GM19467 (cell line): ENCODE results near the gene TRAPPC6A.

Experiments
- ATAC-seq: cut with Tn5 transposase; IDR thresholded peaks from one replicate; pipeline ENCODE4 v1.9.1; 2021; ENCODE audit warnings: mild to moderate bottlenecking, moderate library complexity; ENCODE audit not compliant: unreplicated experiment

Gene TRAPPC6A

DNA sequence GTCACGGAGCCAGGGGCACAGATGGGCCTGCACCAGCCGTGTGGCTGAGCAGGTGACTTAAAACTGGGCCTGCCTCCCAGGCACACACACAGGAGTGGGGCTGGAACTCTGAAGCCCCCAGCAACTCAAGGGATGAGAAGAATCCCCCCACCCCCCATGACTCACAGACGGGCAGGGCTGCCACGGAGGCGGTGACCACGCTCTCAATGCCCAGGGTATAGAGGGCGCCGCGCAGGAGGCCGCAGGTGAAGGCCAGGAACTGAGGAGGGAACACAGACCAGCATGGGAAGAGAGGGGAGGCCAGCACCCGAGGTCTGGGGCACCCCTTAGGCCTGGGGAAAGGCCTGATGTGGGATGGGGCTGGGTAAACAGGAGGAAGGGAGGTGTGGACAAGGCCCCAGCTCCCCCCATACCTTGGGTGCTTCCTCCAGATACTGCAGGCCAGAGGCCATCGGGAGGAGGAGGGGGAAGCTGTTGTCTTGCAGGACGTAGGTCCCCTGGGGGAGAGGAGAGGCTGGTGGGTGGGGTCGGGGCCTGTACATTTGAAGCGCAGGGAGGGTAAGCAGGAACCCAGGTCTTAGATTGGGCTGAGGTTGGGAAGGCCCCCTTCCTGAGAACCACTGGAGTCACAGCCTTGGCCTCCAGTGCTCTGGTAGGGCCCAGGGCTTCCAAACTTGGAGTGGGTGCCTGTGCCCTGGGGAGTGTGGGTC is 14.1 kb downstream of the TRAPPC6A start:
- peak; percentile 10 for ATAC-seq

DNA sequence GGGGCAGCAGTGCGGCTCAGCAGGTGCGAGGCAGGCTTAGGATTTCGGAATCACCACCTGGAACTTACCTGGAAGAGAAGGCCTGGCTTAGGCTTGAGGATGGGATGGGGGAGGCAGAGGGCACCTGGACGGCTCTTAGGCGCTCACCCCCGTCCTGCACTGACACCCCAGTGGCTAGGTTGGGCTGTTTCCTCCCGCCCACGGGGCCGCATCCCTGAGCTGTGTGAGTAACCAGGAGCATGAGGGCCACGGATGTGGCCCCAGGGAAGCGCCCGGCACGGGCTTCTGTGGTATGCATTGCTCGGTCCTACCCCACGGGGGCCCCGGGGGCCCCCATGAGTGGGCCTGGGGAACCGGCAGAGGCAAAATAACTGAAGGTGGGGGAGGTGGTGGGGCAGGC is 14.9 kb downstream of the TRAPPC6A start:
- ATAC-seq = no peak

DNA sequence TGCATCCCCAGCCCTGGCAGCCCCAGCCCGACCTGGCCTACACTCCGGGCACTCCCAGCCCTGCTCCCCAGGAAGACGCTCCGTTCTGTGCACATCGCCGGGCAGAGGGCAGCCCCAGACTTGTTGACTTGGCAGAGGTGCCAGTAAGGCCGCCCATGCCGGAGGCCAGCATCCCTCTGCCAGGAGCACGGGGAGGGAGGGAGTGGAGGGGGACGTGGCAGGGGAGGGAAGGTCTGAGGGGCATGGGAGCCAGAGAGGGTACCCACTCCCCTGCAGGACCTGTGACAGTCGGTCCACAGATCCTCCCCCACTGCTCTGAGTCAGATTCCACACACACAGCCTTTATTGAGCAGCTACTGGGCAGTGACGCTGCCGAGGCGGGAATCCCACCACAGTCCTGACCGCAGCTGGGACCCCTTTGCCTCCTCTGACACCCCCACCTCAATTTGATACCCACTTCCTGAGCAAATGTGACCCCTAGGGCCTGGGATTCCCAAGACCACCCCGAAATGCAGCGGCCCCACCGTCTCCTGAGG is 15.4 kb downstream of the TRAPPC6A start:
- ATAC-seq = no peak

- ATAC-seq = no peak
Measured at GRCh38 chr19:45161738-45162607, 16.1 kb downstream of the TRAPPC6A start.

DNA sequence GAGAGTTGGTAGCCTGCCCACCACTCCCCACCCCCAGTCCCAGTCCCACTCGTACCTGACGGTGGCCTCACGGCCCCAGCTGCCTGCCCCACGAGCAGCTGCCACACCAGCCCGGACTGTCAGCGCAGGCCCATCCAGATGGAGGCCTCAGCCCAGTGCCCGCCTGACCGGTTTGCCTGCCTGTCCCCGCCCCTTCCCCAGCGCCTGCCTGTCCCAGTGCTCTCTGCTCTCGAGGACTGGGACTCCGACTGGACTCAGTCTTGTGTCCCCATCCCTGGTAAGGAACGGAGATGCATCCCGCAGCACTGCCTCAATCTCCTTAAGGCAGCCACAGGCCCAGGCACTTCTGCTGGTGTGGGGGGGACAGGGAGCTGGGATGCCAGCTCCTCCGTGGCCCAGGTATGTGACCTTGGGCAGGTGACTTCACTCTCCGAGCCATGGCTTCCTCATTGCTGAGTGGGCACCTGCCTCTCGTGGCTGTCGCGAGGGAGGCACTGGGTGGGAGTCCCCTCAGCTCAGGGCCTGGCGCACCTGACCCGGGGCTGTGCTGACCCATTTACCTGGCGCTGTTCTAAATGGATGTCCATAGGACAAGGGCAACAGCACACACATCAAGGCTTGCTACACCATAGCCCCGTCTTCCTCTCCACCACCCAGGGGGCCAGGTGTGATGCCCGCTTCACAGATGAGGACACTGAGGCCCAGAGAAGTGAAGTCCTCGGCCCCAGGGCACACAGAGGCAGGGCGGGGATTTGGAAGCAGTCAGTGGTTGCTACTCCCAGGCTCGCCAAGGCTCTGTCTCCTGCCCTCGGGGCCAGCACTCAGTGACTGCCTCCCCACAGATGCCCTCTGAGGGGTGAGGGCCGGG is 16.9 kb downstream of the TRAPPC6A start, which contains the start of gene NKPD1:
TSS of gene NKPD1 (minus strand) at position 113 of the 868 bp plus-strand sequence. CDS start 832 bp downstream, outside the sequence.
- ATAC-seq = no peak

- no peak for ATAC-seq
Measured at GRCh38 chr19:45159971-45160324, 18.1 kb downstream of the TRAPPC6A start.

- no peak for ATAC-seq
Measured at GRCh38 chr19:45159210-45159970, 18.6 kb downstream of the TRAPPC6A start.

DNA sequence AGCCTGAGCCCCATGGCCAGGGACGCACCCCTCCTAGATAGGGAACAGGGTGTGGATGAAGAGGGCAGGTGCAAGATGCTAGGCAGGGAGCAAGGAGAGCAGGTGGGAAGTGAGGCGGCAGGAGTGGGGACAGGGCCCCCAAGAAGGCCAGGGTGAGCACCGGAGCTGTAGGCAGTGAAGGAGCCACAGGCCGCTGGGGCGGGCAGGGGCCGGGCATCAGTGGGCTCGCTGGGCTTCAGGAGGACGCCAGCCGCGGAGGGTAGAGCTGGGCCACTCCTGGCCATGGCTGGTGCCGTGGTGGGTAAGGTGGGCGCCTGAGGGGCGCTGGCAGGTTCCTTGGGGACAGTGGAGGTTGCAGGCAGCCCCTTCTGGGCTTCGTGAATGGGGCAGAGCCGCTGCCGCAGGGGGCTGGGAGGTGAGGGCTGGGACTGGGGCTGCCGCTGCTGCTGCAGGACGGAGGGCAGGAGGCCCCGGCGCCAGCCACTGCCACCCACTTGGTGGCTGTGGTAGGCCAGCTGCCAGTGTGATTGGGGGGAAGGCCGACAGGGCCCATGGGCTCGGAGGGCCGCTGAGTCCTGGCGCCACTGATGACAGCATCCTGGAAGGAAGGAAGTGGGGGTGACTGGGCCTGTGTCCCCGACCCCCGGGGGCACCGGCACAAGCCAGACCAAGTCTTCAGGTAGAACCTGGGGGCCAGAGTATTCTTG is 19.4 kb downstream of the TRAPPC6A start:
- ATAC-seq = no peak

DNA sequence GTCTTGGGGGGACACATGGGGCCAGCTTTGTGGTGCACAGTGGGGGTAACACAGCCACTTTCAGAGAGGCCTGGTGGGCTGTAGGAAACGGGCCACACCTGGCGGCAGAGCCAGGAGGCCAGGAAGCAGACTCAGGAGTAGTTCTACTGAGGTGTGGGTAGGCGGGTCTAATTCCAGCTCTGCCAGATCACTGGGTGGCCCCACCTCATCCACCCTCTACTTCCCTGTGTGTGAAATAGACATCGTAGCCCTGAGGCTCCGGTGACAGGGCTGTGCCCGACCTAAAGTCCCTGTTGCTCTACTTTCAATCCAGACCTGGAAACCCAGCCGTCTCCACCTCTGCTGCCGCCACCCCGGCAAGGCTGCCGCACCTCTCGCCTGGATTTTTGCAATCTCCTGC is 21.3 kb downstream of the TRAPPC6A start:
- no peak for ATAC-seq

DNA sequence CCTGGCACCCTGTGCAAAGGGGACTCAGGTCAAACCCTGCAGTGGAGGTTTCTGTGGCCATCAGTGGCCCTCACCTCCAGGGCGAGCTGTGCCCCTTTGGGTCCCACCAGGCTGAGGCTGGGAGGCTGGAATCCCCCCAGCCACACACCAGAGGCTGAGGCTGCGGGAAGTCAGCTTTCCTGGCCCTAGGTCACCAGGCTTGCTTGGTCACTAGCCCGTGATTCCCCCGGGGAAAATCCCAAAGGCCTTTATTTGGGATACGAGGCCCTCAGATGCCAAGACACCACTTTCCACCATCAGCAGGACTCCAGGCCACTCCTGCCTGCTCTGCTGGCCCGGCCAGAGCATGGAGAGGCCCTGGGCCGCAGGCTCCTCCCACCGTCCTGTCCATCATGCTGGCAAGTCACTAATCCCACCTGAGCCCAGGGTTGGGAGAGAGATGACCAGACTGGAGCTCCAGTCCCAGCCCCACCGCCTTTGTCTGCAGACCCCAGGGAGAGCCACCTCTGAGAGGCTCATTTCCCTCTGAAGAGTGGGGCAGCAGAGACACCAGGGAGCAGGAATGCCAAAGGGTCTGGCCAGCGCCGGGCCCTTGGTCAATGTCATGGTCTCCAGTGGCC is 21.9 kb downstream of the TRAPPC6A start:
- ATAC-seq = no peak

GRCh38 chr19:45154064-45154827 is 23.8 kb downstream of the TRAPPC6A start:
- no peak for ATAC-seq

DNA sequence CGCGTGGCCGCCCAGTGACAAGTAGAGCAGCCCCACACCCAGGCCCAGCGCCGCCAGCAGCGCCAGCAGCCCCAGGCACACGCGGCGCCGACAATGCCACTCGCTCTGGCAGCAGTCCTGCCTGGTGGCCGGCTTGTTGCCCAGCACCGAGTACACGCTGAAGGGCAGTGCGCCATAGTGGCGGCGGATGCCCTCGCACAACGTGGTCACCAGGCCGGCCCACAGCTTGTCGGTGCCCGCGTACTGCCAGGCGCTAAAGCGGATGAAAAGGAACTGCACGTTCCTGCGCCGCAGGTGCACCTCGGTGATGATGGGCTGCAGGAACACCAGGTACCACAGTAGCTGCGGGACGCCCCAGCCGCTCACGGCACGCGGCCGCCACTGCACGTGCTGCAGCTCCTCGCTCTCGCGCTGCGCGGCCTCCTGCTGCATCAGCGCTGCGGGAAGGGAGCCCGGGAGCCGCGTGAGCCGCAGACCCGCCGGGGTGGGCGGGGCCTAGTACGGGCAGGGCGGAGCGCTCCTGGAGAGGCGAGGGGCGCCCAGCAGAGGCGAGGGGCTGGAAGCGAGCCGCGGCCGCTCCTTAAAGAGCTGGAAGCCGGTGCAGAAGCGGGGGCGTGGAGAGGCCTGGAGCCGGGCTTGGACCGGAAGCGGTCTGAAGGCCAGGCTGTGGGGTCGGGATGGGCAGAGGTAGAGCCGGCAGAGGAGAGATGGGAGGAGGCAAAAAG is 24.5 kb downstream of the TRAPPC6A start:
- ATAC-seq = no peak

GRCh38 chr19:45152504-45153338 is 25.3 kb downstream of the TRAPPC6A start:
- ATAC-seq = no peak

DNA sequence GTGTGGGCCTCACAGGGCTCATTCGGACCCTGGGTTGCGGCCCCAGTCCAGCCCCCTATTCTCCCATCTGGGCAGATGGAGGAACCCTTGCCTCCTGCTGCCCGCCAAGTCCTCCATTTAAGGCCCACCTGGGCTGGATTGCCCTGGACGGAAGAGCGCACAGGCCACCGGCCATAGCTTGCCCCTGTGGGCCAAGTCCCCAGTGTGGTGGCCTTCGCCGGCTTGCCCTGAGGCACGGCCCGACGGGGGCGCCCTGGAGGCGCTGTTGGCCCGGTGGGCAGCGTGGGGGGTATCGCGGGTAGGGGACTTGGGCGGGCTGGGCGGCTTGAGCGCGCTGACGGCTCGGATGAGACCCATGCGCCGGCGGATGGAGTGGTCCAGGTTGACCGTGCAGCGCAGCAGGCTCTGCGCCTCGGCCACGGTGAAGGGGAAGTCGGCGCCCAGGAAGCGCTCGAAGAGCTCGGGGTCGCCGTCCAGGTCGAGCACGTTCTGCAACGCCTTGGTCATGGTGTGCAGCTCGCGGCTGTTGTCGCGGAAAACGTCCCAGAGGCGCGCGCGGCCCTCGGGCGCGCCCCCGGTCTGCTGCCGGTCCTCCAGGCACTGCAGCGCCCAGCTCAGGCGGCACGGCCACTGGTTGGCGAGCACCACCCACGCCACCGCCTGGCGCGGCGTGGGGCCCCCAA is 26.1 kb downstream of the TRAPPC6A start:
- ATAC-seq = no peak

DNA sequence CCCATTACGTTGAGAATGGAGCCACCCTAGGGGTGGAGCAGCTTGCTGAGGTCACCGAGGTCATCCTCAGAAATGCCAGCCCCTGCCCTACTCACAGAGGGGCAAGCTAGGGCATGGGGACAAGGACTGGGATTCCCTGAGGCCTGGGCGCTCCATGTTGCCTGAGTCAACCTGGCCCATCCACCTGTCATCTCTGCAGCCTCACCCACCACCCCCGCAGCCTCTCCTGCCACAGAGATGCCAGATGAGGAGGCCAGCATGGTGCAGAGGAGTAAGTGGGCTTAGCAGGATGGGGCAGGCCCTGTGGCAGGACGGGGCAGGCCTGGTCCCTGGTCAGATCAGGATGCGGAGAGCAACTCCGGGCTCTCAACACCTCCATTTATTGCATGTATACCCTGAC is 26.7 kb downstream of the TRAPPC6A start:
- no peak for ATAC-seq

DNA sequence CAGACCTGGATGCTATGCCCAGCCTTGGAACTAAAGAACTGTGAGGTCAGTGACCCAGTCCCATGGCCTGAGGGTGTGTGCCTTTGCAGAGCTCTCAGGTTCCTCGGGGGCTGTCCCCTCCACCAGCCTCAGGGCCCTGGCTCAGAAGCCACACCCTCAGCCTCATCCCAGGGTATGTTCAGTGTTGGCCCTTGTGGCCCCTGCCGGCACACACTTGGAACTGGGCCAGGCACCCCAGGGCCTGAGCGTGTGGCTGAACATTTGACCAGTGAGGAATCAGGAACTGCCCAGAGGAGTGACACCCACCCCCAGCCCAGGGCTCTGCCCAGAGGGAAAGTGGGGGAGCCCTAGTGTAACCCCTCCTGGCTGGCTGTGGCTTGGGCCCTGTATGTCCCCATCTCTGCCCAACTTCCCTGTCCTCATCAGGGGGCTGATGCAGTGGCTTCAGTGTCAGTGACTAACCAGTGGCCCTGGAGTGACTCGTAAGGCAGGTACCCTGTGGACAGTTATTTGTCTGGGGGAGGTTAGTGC is 27.2 kb downstream of the TRAPPC6A start:
- no peak for ATAC-seq
